IMR-90 (cell line): ENCODE results near the gene UNC5A.

ENCODE experiments used
- CEBPB ChIP-seq: IDR thresholded peaks from 2 replicates; pipeline ENCODE4 v1.6.1; 2012; ENCODE audit warnings: low read depth, low read length, improper control_type of control experiment
- CHD1 ChIP-seq: IDR thresholded peaks from 2 replicates; pipeline ENCODE4 v1.6.1; 2012; ENCODE audit warnings: low read depth, low read length, improper control_type of control experiment
- MAZ ChIP-seq: IDR thresholded peaks from 2 replicates; pipeline ENCODE4 v1.6.1; 2012; ENCODE audit warnings: low read depth, mild to moderate bottlenecking, low read length, improper control_type of control experiment, moderate library complexity, borderline replicate concordance
- NFE2L2 ChIP-seq: fragments of 150-350 bp; IDR thresholded peaks from 2 replicates; pipeline ENCODE4 v1.6.1; 2016; ENCODE audit warnings: low read depth, mild to moderate bottlenecking, low read length
- POLR2A ChIP-seq: IDR thresholded peaks from 2 replicates; pipeline ENCODE4 v1.6.1; 2012; ENCODE audit warnings: mild to moderate bottlenecking, low read depth, low read length
- RAD21 ChIP-seq: IDR thresholded peaks from 2 replicates; pipeline ENCODE4 v1.6.1; 2012; ENCODE audit warnings: low read length, improper control_type of control experiment
- RCOR1 ChIP-seq: IDR thresholded peaks from 2 replicates; pipeline ENCODE4 v1.6.1; 2012; ENCODE audit warnings: mild to moderate bottlenecking, low read length, improper control_type of control experiment; ENCODE audit not compliant: insufficient replicate concordance
- USF2 ChIP-seq: fragments of 150-350 bp; IDR thresholded peaks from 2 replicates; pipeline ENCODE4 v1.6.1; 2017; ENCODE audit warnings: mild to moderate bottlenecking, antibody characterized with exemption, low read length, low read depth
- TF ChIP-seq, protein P1 (sequence below): conservative IDR thresholded peaks from 2 replicates; pipeline ENCODE4 v1.5.1; 2012; ENCODE audit warnings: mild to moderate bottlenecking, low read depth, low read length, improper control_type of control experiment

GRCh38 chr5:176865964-176866363 lies 55.6 kb downstream of the UNC5A start:
- TF ChIP-seq, protein P1, sequence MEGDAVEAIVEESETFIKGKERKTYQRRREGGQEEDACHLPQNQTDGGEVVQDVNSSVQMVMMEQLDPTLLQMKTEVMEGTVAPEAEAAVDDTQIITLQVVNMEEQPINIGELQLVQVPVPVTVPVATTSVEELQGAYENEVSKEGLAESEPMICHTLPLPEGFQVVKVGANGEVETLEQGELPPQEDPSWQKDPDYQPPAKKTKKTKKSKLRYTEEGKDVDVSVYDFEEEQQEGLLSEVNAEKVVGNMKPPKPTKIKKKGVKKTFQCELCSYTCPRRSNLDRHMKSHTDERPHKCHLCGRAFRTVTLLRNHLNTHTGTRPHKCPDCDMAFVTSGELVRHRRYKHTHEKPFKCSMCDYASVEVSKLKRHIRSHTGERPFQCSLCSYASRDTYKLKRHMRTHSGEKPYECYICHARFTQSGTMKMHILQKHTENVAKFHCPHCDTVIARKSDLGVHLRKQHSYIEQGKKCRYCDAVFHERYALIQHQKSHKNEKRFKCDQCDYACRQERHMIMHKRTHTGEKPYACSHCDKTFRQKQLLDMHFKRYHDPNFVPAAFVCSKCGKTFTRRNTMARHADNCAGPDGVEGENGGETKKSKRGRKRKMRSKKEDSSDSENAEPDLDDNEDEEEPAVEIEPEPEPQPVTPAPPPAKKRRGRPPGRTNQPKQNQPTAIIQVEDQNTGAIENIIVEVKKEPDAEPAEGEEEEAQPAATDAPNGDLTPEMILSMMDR = no peak
- TF ChIP-seq POLR2A = no peak
- TF ChIP-seq MAZ = no peak
- no peak for TF ChIP-seq USF2
- TF ChIP-seq RAD21 = no peak
- TF ChIP-seq RCOR1 = no peak
- TF ChIP-seq CEBPB = no peak
- no peak for TF ChIP-seq NFE2L2
- no peak for TF ChIP-seq CHD1
